PC-9 (cell line): Measurements from ENCODE around the gene TUBGCP2. TPM values are rescaled to one million over a fixed set of nuclear protein-coding genes. Genes with fewer than 3 reads are reported as not detected.
A peak's percentile ranks its signal among the peaks of the same experiment; 100 is the strongest.

Experiments
- BruUV-seq: library from RNA; stranded (reverse); fragments of 400-500 nt; replicated peaks from 2 replicates; lab custom pipeline; 2021; lab: Mats Ljungman, UMichigan
- CTCF ChIA-PET: fragments of 300-600 bp; sonication (Branson Sonifier 250); formaldehyde crosslinking; loops from one replicate; lab custom pipeline; 2022; ENCODE audit warnings: antibody characterized with exemption; lab: Charles Lee
- POLR2A ChIA-PET: fragments of 300-600 bp; sonication (Branson Sonifier 250); formaldehyde crosslinking; loops from one replicate; lab custom pipeline; 2022; ENCODE audit warnings: antibody characterized with exemption; ENCODE audit not compliant: unreplicated experiment; lab: Charles Lee
- DNase-seq, 2 experiments: peaks; one replicate each; pipeline versions ENCODE4 v3.0.0 to v3.0.0-alpha.2; 2015 to 2022; ENCODE audit warnings: mixed read lengths in 1 of 2
- H2AFZ ChIP-seq: fragments of 200-600 bp; sonication (generic); 2 replicates; pipeline ENCODE4 v1.8.1; 2017; ENCODE audit warnings: antibody characterized with exemption
- H3F3A ChIP-seq: fragments of 200-600 bp; sonication (generic); 2 replicates; pipeline ENCODE4 v1.8.1; 2017; ENCODE audit warnings: antibody characterized with exemption, mild to moderate bottlenecking, low read depth; ENCODE audit not compliant: insufficient read depth
- H3K27ac ChIP-seq: fragments of 200-600 bp; sonication (generic); 2 replicates; pipeline ENCODE4 v1.6.1; 2016; ENCODE audit warnings: mixed run types
- H3K27me3 ChIP-seq: fragments of 200-600 bp; sonication (generic); 2 replicates; pipeline ENCODE4 v1.6.1; 2016; ENCODE audit warnings: low read depth, mixed run types; ENCODE audit not compliant: insufficient read depth
- H3K36me3 ChIP-seq: fragments of 200-600 bp; sonication (generic); 2 replicates; pipeline ENCODE4 v1.6.1; 2016; ENCODE audit warnings: low read depth, mixed run types
- H3K4me1 ChIP-seq: fragments of 200-600 bp; sonication (generic); replicated peaks from 2 replicates; pipeline ENCODE4 v1.6.1; 2016; ENCODE audit warnings: mixed run types; ENCODE audit not compliant: insufficient read depth
- H3K4me2 ChIP-seq: fragments of 200-600 bp; sonication (generic); 2 replicates; pipeline ENCODE4 v1.6.1; 2017; ENCODE audit warnings: mixed run types
- H3K4me3 ChIP-seq: fragments of 200-600 bp; sonication (generic); 2 replicates; pipeline ENCODE4 v1.6.1; 2016; ENCODE audit warnings: mixed run types
- H3K79me2 ChIP-seq: fragments of 200-600 bp; sonication (generic); 2 replicates; pipeline ENCODE4 v1.6.1; 2017; ENCODE audit warnings: low read depth, mixed run types
- H3K9me2 ChIP-seq: fragments of 200-600 bp; sonication (generic); 2 replicates; pipeline ENCODE4 v1.8.1; 2017; ENCODE audit warnings: mild to moderate bottlenecking; ENCODE audit not compliant: insufficient read depth
- H3K9me3 ChIP-seq: fragments of 200-600 bp; sonication (generic); 2 replicates; pipeline ENCODE4 v1.8.1; 2016; ENCODE audit warnings: low read depth; ENCODE audit not compliant: insufficient read depth
- H4K20me1 ChIP-seq: fragments of 200-600 bp; sonication (generic); 2 replicates; pipeline ENCODE4 v1.8.1; 2017; ENCODE audit not compliant: insufficient read depth
- CTCF ChIP-seq: fragments of 200-600 bp; sonication (generic); conservative IDR thresholded peaks from 2 replicates; pipeline ENCODE4 v1.6.1; 2017; ENCODE audit warnings: mixed run types, antibody characterized with exemption, mild to moderate bottlenecking, moderate library complexity
- EZH2 ChIP-seq: fragments of 200-600 bp; sonication (generic); IDR thresholded peaks from 2 replicates; pipeline ENCODE4 v1.8.0; 2017; ENCODE audit warnings: antibody characterized with exemption, low read depth
- intact Hi-C: fragments of 100-400 bp; cut with micrococcal nuclease; formaldehyde crosslinking; loops from one replicate; pipeline ENCODE4 v1.10.0; 2022; ENCODE audit not compliant: unreplicated experiment
- total RNA-seq: library from RNA; stranded (reverse); gene quantifications from 2 replicates; pipeline ENCODE4 v1.2.3, GENCODE V29; 2021

The TUBGCP2 gene
- total RNA-seq, 1 experiment from 2014 or later: 52.8 TPM

- Histone ChIP-seq H4K20me1 (no peaks in the 10 kb centered on the region), H3K79me2 (no peaks in the 10 kb centered on the region), H3K4me2 (peak overlapping the region; percentile 51), H2AFZ (no peak overlapping the region), H3K27me3 (no peaks in the 10 kb centered on the region), H3K4me1 (peaks cover 32% of the 10 kb centered on the region), H3K9me2 (no peaks in the 10 kb centered on the region), H3K9me3 (no peaks in the 10 kb centered on the region), H3F3A (peaks cover 9% of the 10 kb centered on the region; the same call in 1 of the 2 replicates), H3K27ac (0 out of 2 replicates have a peak overlapping the region, but pooled peaks have one; percentile 32), H3K4me3 (no peak overlapping the region), H3K36me3 (no peaks in the 10 kb centered on the region)
- no TSS peak for BruUV-seq
- intact Hi-C loops: loop anchor here (1.0 kb wide), 1 partner anchor 19 kb away; no protein-coding TSS in a partner anchor
- ChIA-PET CTCF (no interaction called here), POLR2A (interaction anchor here (0.6 to 1.0 kb wide), 3 partner anchors 8 to 19 kb away, joined by 3 to 10 read pairs (median 3); no protein-coding TSS in a partner anchor)
- DNase-seq: no peak
- TF ChIP-seq CTCF (no peak), EZH2 (no peak)
Observed at GRCh38 chr10:133259602-133259989, 49.1 kb downstream of the TUBGCP2 start.

GRCh38 chr10:133258818-133259601 is 49.7 kb downstream of the TUBGCP2 start:
- Histone ChIP-seq H3K4me1 (peaks cover 26% of the 10 kb centered on the region), H4K20me1 (no peaks in the 10 kb centered on the region), H3K36me3 (no peaks in the 10 kb centered on the region), H3K79me2 (no peaks in the 10 kb centered on the region), H3K4me3 (no peak overlapping the region), H3K9me2 (no peaks in the 10 kb centered on the region), H3K4me2 (peak overlapping the region; percentile 65), H3F3A (peaks cover 9% of the 10 kb centered on the region; the same call in 1 of the 2 replicates), H3K27ac (peak overlapping the region; percentile 71), H3K27me3 (no peaks in the 10 kb centered on the region), H2AFZ (no peak overlapping the region), H3K9me3 (no peaks in the 10 kb centered on the region)
- intact Hi-C loops: loop anchor here (1.0 kb wide), 1 partner anchor 19 kb away; no protein-coding TSS in a partner anchor
- no peak for TF ChIP-seq CTCF
- TF ChIP-seq EZH2: no peak
- ChIA-PET POLR2A (interaction anchor here (0.6 to 1.0 kb wide), 3 partner anchors 9 to 20 kb away, joined by 3 to 10 read pairs (median 3); no protein-coding TSS in a partner anchor), CTCF (no interaction called here)
- no TSS peak for BruUV-seq
- DNase-seq: peak; percentile 80 to 88

GRCh38 chr10:133258066-133258817 is 50.4 kb downstream of the TUBGCP2 start:
- H3K4me1 ChIP-seq: peaks cover 26% of the 10 kb centered on the region
- peak overlapping the region; percentile 71 for H3K27ac ChIP-seq
- peaks cover 9% of the 10 kb centered on the region; the same call in 1 of the 2 replicates for H3F3A ChIP-seq
- CTCF ChIA-PET: interaction anchor here (1.4 kb wide), 1 partner anchor 35 kb away, joined by 3 read pairs; no protein-coding TSS in a partner anchor
- intact Hi-C loops: no loop called here
- TSS peak; percentile 45 for BruUV-seq
- no peak for TF ChIP-seq CTCF
- no peak for TF ChIP-seq EZH2
- H3K9me3 ChIP-seq: no peaks in the 10 kb centered on the region
- H3K4me2 ChIP-seq: peak overlapping the region; percentile 65
- H3K27me3 ChIP-seq: no peaks in the 10 kb centered on the region
- no peaks in the 10 kb centered on the region for H3K79me2 ChIP-seq
- no peaks in the 10 kb centered on the region for H3K36me3 ChIP-seq
- H2AFZ ChIP-seq: no peak overlapping the region
- H4K20me1 ChIP-seq: no peaks in the 10 kb centered on the region
- H3K4me3 ChIP-seq: no peak overlapping the region
- peak; percentile 54 to 61 for DNase-seq
- no peaks in the 10 kb centered on the region for H3K9me2 ChIP-seq
- POLR2A ChIA-PET: no interaction called here
